Aorta (tissue), 5 donors: ENCODE measurements around the gene AQP1. TPM values are rescaled to one million over a fixed set of nuclear protein-coding genes. Genes with fewer than 3 reads are reported as not detected.
A peak's percentile ranks its signal among the peaks of the same experiment; 100 is the strongest.

Source experiments
- ATAC-seq: fragments of 200-7000 bp; cut with Tn5 transposase; one replicate; pipeline ENCODE4 v1.9.1; 2022; ENCODE audit warnings: moderate library complexity; ENCODE audit not compliant: low FRiP score
- DNase-seq, 2 donors: peaks; one replicate each; pipeline ENCODE4 v3.0.0-alpha.2; 2020
- H3K27ac ChIP-seq, 2 donors: one replicate each; pipeline ENCODE4 v1.5.1; 2013; ENCODE audit warnings: low read length in 2 of 2, mild to moderate bottlenecking in 2 of 2, moderate library complexity in 2 of 2, control low read depth in 1 of 2, inconsistent platforms in 1 of 2, low read depth in 1 of 2
- H3K27me3 ChIP-seq, 2 donors: one replicate each; pipeline ENCODE4 v1.6.1; 2013; ENCODE audit warnings: control low read depth in 1 of 2, low read length in 1 of 2, mild to moderate bottlenecking in 1 of 2, moderate library complexity in 1 of 2; ENCODE audit not compliant: insufficient read depth in 2 of 2, control insufficient read depth in 1 of 2
- H3K36me3 ChIP-seq, 2 donors: one replicate each; pipeline ENCODE4 v1.6.1; 2013; ENCODE audit warnings: control low read depth in 1 of 2, low read length in 1 of 2, mild to moderate bottlenecking in 1 of 2; ENCODE audit not compliant: insufficient read depth in 2 of 2, control insufficient read depth in 1 of 2
- H3K4me1 ChIP-seq, 2 donors: one replicate each; pipeline ENCODE4 v1.6.1; 2013; ENCODE audit warnings: low read length in 2 of 2, control low read depth in 1 of 2, mild to moderate bottlenecking in 1 of 2, moderate library complexity in 1 of 2; ENCODE audit not compliant: insufficient read depth in 2 of 2, control insufficient read depth in 1 of 2
- H3K4me3 ChIP-seq, 2 donors: one replicate each; pipeline ENCODE4 v1.5.1; 2013; ENCODE audit warnings: low read length in 2 of 2, control low read depth in 1 of 2, mild to moderate bottlenecking in 1 of 2
- H3K9me3 ChIP-seq: one replicate; pipeline ENCODE4 v1.6.1; 2013; ENCODE audit warnings: mild to moderate bottlenecking, low read length; ENCODE audit not compliant: control insufficient read depth
- WGBS, 2 donors: extraction: QIAGEN DNeasy Blood & Tissue Kit; methylation state at CpG; one replicate each; pipeline ENCODE4 v1.1.7; 2013; 5-methylcytosine and 5-hydroxymethylcytosine counted together
- intact Hi-C, 2 donors: fragments of 100-400 bp; cut with DNase I; formaldehyde crosslinking; loops; one replicate each; pipeline versions ENCODE4 v1.14.2 to v1.15.0; 2022
- polyA plus RNA-seq, 2 donors: library from polyadenylated mRNA; stranded (reverse); fragments of 200-250 nt; gene quantifications; one replicate each; pipeline ENCODE4 v1.2.3, GENCODE V29; 2013
- total RNA-seq, 2 donors: library from RNA; stranded (reverse); fragmentation: NEBNext Ultra II Directional; extraction: Animal tissue kit (Norgen Biotek cat#: 25700); gene quantifications; one replicate each; pipeline ENCODE4 v1.2.1, GENCODE V29; 2021
- donor health status: healthy with polysubstance abuse.
- donor health status: Bipolar disorder and iron deficiency.
- donor health status: DM: no; HTN: no; CAD: no.
- donor health status: DM: no; HTN: no; CAD: no.
- donor health status: DM: yes; HTN: yes; CAD: no.

Gene AQP1
- total and polyA plus RNA-seq, 4 donors, result 370 to 1,062 (median 821) TPM

DNA sequence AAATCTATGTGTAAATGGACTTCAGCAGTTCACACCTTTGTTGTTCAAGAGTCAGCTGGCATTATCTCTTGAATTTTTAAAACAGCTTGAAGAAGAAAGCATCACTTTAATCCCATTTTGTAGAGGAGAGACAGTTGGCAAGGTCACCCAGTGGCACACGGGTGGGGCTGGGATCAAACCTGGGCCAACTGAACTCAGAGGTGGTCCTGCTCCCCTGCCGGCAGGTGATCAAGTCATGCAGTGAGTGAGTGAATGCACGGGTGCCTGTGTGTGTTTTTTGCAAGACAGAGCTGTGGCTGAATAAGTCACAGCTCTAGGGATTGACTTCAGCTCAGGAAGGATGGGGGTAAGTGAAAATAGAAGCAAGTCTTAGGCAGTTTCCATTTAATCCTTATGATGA lies 61.6 kb downstream of the AQP1 start:
- Histone ChIP-seq H3K4me3 (no peak overlapping the region), H3K9me3 (no peaks in the 10 kb centered on the region), H3K36me3 (no peaks in the 10 kb centered on the region), H3K27ac (no peak overlapping the region), H3K4me1 (no peaks in the 10 kb centered on the region), H3K27me3 (no peaks in the 10 kb centered on the region)
- no peak for ATAC-seq
- 87 to 93% methylated on average over 3 of the region's 3 CpGs for WGBS, 2 donors
- peak in 1 of 2 donors; percentile 26 for DNase-seq
- intact Hi-C loops, result no loop called here

DNA sequence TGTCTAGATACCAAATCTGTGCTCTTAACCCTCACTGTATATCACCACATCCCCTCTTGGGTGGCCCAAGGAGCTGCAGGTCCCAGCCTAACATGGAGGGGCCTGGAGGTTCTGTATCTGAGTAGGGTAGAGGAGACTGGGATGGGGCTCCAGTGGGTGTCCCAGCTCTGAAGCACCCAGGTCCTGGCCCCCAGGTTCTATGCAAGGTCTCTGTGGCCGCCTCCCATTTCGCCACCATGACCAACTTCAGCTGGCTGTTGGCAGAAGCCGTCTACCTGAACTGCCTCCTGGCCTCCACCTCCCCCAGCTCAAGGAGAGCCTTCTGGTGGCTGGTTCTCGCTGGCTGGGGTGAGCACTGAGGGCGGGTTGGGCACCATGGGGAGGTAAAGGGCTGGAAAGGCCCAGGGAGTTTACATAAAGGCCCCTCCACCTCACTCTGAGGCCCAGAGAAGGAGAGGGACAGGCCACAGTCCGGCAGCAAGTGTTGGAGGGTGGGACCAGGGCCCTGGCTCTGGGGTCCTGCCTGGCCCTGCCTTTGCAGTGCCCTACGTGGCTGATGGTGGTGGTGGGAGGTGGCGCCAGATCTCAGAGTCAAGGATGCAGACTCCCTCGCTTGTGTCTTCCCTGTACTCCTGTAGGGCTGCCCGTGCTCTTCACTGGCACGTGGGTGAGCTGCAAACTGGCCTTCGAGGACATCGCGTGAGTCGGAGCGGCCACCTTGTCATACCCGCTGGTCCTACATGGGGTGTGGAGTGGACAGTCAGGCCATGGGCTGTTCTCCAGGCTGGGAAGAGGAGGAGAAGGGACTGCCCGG lies 62.3 kb downstream of the AQP1 start:
- WGBS, 2 donors, result 96 to 98% methylated on average over 18 of the region's 18 CpGs
- ATAC-seq, result no peak

DNA sequence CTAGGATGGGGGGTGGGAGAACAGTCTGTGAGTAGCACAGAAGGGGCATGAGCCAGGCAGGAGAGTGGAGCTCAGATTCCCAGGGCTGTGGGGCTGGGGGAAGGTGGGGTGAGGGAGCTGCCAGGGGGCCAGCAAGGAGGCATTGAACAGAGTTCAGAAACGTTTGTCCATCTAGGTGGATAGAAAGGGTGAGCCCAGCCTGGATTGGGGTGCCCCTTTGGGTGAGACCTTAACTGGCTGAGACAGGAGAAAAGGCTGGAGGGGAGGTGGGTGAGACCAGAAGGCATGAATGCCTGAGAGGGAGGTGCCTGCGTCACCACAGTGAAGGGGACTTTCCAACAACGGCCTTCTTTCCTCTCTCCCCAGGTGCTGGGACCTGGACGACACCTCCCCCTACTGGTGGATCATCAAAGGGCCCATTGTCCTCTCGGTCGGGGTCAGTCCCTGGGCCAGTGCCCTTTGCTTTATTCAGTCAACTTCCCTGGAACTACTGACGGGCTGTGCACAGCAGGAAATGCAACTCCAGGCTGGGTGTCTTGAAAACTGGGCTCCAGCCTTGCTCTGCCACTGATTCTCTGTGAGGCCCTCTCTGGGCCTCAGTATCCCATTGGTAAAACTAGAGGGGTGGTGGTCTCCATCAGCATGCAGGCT lies 63.1 kb downstream of the AQP1 start:
- ATAC-seq, result peak; percentile 63
- no peak overlapping the region for H3K27ac ChIP-seq
- H3K4me3 ChIP-seq, result no peak overlapping the region
- WGBS, 2 donors, result 22 to 32% methylated on average over 7 of the region's 7 CpGs
- intact Hi-C loops, result loop anchor here in 1 of 2 donors (1.0 to 5.0 kb wide), 2 partner anchors 174 to 232 kb away; no protein-coding TSS in a partner anchor
- H3K9me3 ChIP-seq, result no peaks in the 10 kb centered on the region
- H3K27me3 ChIP-seq, result no peaks in the 10 kb centered on the region
- DNase-seq, result peak; percentile 70 to 85
- no peaks in the 10 kb centered on the region for H3K4me1 ChIP-seq
- H3K36me3 ChIP-seq, result no peaks in the 10 kb centered on the region

More for the DNA sequence above, 62.3 kb downstream of the AQP1 start:
- no peak overlapping the region for H3K27ac ChIP-seq
- peak in 1 of 2 donors; percentile 42 for DNase-seq
- no peaks in the 10 kb centered on the region for H3K9me3 ChIP-seq
- H3K27me3 ChIP-seq, result no peaks in the 10 kb centered on the region
- no peaks in the 10 kb centered on the region for H3K36me3 ChIP-seq
- no peak overlapping the region for H3K4me3 ChIP-seq
- H3K4me1 ChIP-seq, result no peaks in the 10 kb centered on the region
- intact Hi-C loops, result loop anchor here in 1 of 2 donors (1.0 kb wide), 1 partner anchor 174 kb away; no protein-coding TSS in a partner anchor

Other genes with a start within 250 kb of the AQP1 start
- gene CRHR2, start 229.4 kb upstream of the AQP1 start, total RNA-seq, result 1 to 10 TPM in 1 of 2 donors, under 1 TPM in 1; 0.23 to 1.5 TPM
- not detected for gene CRHR2, start 229.4 kb upstream of the AQP1 start, polyA plus RNA-seq
- gene INMT, start 159.7 kb upstream of the AQP1 start, total RNA-seq, result 100 to 1,000 TPM in 1 of 2 donors, 10 to 100 TPM in 1; 83.0 to 131 TPM
- gene INMT, start 159.7 kb upstream of the AQP1 start, polyA plus RNA-seq, result 100 to 1,000 TPM in 1 of 2 donors, 10 to 100 TPM in 1; 76.7 to 105 TPM
- gene MINDY4, start 140.4 kb upstream of the AQP1 start, total RNA-seq, result 10 to 100 TPM; 20.2 to 22.2 TPM
- gene MINDY4, start 140.4 kb upstream of the AQP1 start, polyA plus RNA-seq, result 10 to 100 TPM in 1 of 2 donors, 1 to 10 TPM in 1; 3.1 to 26.1 TPM
- gene GHRHR, start 52.1 kb downstream of the AQP1 start, total RNA-seq, result 1 to 10 TPM; 1.3 to 1.4 TPM
- gene GHRHR, start 52.1 kb downstream of the AQP1 start, polyA plus RNA-seq, result 1 to 10 TPM in 1 of 2 donors, not detected in 1; 3.3 TPM
- gene ADCYAP1R1, start 140.5 kb downstream of the AQP1 start, total RNA-seq, result 1 to 10 TPM; 1.1 to 6.1 TPM
- not detected for gene ADCYAP1R1, start 140.5 kb downstream of the AQP1 start, polyA plus RNA-seq